ENCODE data around the gene BTG1. TPM values are rescaled to one million over a fixed set of nuclear protein-coding genes. Genes with fewer than 3 reads are reported as not detected.

Gene BTG1
- total and polyA plus RNA-seq, 2 of the 4 experiments (the other 2 are of a cell fraction), result 3.8 to 33.5 TPM

DNA sequence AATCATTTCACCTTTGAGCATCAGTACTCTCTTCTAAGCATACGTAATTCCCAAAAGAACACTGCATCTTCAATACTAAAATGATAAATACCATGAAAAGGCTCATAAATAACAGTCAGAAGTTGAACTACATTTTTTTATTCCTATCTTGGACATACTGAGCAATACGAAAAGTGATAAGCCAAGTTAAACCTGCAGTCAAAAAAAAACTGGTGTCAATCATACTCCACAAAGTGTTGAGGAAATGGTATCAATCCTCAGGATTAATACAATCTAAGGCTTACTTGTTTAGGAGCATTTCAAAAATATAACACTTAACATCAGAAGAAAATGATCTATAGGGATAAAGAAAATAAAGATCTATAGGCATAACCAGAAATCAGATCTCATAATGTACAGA lies 5.5 kb downstream of the BTG1 start:
- H4K91ac ChIP-seq (ENCODE audit: insufficient read depth, low read depth, low read length), result no peak overlapping the region
- no peak overlapping the region for H2AK9ac ChIP-seq (replicated peaks; ENCODE audit: low read depth, low read length, poor library complexity)
- H3K56ac ChIP-seq (ENCODE audit: extremely low read depth, insufficient read depth, low read length), result no peak overlapping the region
- H2AFZ ChIP-seq (replicated peaks; ENCODE audit: low read length, poor library complexity), result no peak overlapping the region
- no CpG with 5 or more reads among the region's 2 CpGs for WGBS, 2 experiments (ENCODE audit: extremely low coverage in 2 of 2, insufficient read length in 1 of 2)
- TF ChIP-seq BHLHE40 (IDR thresholded peaks at IDR 0.05; ENCODE audit: low read depth, low read length) (no peak), MAFK (IDR thresholded peaks at IDR 0.05; ENCODE audit: low read depth, low read length) (no peak), FOS (IDR thresholded peaks at IDR 0.05; ENCODE audit: low read depth, low read length) (no peak), RFX5 (IDR thresholded peaks at IDR 0.05; ENCODE audit: low read depth, low read length) (no peak)
- H3K9ac ChIP-seq (ENCODE audit: low read depth, low read length), result peak overlapping the region; percentile 79
- H4K20me1 ChIP-seq (ENCODE audit: insufficient read depth, low read length), result peaks cover 22% of the 10 kb centered on the region
- peaks cover 7% of the 10 kb centered on the region for H3K9me1 ChIP-seq (ENCODE audit: insufficient read depth, low read length)
- H3K79me1 ChIP-seq (ENCODE audit: low read depth in 1 of 2, low read length in 2 of 2), result peaks cover 0 to 18% of the 10 kb centered on the region in 2 experiments; a peak in 2 of 4 replicates
- intact Hi-C loops (cut with micrococcal nuclease) (loop anchor here (2.0 to 5.0 kb wide), 3 partner anchors 61 to 258 kb away; no protein-coding TSS in a partner anchor), in situ Hi-C loops (cut with MboI; ENCODE audit: low sequenced_read_pairs) (loop anchor here (5.0 to 10.0 kb wide), 2 partner anchors 432 to 755 kb away; no protein-coding TSS in a partner anchor), dilution Hi-C loops (cut with HindIII; ENCODE audit: low sequenced_read_pairs, unreplicated experiment) (no loop called here)
- peak overlapping the region; percentile 50 for H3K4me3 ChIP-seq (ENCODE audit: insufficient read depth, low read depth, low read length)
- peaks cover 9% of the 10 kb centered on the region for H3K4me1 ChIP-seq (ENCODE audit: control insufficient read depth, insufficient read depth, low read length)
- ChIA-PET POLR2A (ENCODE audit: unreplicated experiment) (interaction anchor here (0.6 kb wide), 1 partner anchor 559 kb away, joined by 3 read pairs; no protein-coding TSS in a partner anchor), CTCF (no interaction called here)
- H3K18ac ChIP-seq (ENCODE audit: low read depth, low read length), result peak overlapping the region; percentile 88; the same call in 1 of the 2 replicates
- H3K27ac ChIP-seq (ENCODE audit: insufficient read depth, low read length), result peak overlapping the region; percentile 68; the same call in 1 of the 2 replicates
- no peaks in the 10 kb centered on the region for H3K27me3 ChIP-seq (ENCODE audit: control insufficient read depth, insufficient read depth, low read length)
- BruUV-seq (replicated peaks), result no TSS peak
- peak overlapping the region; percentile 71; the same call in 1 of the 2 replicates for H3K4ac ChIP-seq (ENCODE audit: low read depth, low read length)
- peak overlapping the region; percentile 75; the same call in 1 of the 2 replicates for H3K23ac ChIP-seq (ENCODE audit: low read depth, low read length)
- H4K5ac ChIP-seq (ENCODE audit: low read depth, low read length), result peak overlapping the region; percentile 71; the same call in 1 of the 2 replicates
- no peaks in the 10 kb centered on the region for H3K9me3 ChIP-seq (ENCODE audit: control insufficient read depth, insufficient read depth, low read length)
- H3K14ac ChIP-seq (replicated peaks; ENCODE audit: low read depth, low read length), result peak overlapping the region; percentile 53; the same call in 1 of the 2 replicates
- DNase-seq, result no peak
- H3K4me2 ChIP-seq (ENCODE audit: low read depth, low read length), result peak overlapping the region; percentile 99
- H4K8ac ChIP-seq (ENCODE audit: low read depth in 2 of 2, low read length in 2 of 2), result 0 out of 4 replicates have a peak overlapping the region, but pooled peaks have one; percentile 10 to 20
- ATAC-seq (ENCODE audit: low read depth), result no peak
- peaks cover 28% of the 10 kb centered on the region for H3K36me3 ChIP-seq (ENCODE audit: control insufficient read depth, insufficient read depth, low read length)
- H2BK120ac ChIP-seq (ENCODE audit: low read depth, low read length), result peak overlapping the region; percentile 23; the same call in 1 of the 2 replicates
- H2BK15ac ChIP-seq (ENCODE audit: low read depth, low read length), result 0 out of 3 replicates have a peak overlapping the region, but pooled peaks have one; percentile 62
- H2BK5ac ChIP-seq (ENCODE audit: low read depth, low read length, poor library complexity, severe bottlenecking), result peak overlapping the region; percentile 79
- H2BK20ac ChIP-seq (ENCODE audit: low read depth, low read length), result 0 out of 2 replicates have a peak overlapping the region, but pooled peaks have one; percentile 70
- no peak overlapping the region; the same call in 1 of the 2 replicates for H2AK5ac ChIP-seq (ENCODE audit: low read depth, low read length)
